ENCODE data around the gene NFIA. TPM values are rescaled to one million over a fixed set of nuclear protein-coding genes. Genes with fewer than 3 reads are reported as not detected.

The NFIA gene
- total RNA-seq: 10 to 100 TPM; 75.3 to 81.3 TPM

DNA sequence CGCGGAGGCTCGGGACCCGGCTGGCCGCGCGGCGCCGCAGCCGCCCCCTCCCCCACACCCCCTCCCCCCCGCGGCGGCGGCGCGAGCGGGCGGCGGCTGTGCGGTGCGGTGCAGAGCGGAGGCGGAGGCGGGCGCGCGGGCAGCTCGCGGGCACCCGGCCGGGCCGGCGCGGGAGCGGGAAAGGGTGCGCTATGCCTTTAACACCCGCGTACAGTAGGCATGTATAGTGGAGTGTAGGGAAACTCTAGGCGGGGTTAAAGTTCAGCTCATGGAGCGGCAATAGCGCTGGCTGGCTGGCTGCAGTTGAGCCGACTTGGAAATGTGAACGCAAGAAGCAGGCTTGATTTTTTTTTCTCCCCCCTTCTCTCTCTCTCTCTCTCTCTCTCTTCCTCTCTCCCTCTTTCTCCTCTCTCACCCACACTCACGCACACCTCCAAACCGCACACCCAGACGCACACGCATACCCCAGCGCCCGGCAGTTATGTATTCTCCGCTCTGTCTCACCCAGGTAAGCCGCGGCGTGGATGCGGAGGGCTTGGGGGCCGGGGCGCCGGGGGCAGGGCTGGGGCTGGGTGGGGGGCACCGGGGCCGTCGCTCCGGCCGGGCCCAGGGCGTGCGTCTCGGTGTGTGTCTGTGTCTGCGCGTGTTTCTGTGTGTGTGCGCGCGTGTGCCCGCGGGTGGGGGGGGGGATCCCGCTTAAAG, at the start of gene NFIA:
TSS of gene NFIA (plus strand) at position 251 of the 702 bp plus-strand sequence.
- Histone ChIP-seq H3K4me3 (peak within 1 kb of the TSS; percentile 92 to 95), H3K4me1 (peaks cover 0 to 57% of the 10 kb centered on the region in 2 donors), H3K27ac (peak within 1 kb of the TSS; percentile 98), H3K9me3 (no peaks in the 10 kb centered on the region), H3K27me3 (no peaks in the 10 kb centered on the region), H3K36me3 (no peaks in the 10 kb centered on the region)
- DNase-seq (ENCODE audit: low spot score): no peak
- TF ChIP-seq, protein P1, sequence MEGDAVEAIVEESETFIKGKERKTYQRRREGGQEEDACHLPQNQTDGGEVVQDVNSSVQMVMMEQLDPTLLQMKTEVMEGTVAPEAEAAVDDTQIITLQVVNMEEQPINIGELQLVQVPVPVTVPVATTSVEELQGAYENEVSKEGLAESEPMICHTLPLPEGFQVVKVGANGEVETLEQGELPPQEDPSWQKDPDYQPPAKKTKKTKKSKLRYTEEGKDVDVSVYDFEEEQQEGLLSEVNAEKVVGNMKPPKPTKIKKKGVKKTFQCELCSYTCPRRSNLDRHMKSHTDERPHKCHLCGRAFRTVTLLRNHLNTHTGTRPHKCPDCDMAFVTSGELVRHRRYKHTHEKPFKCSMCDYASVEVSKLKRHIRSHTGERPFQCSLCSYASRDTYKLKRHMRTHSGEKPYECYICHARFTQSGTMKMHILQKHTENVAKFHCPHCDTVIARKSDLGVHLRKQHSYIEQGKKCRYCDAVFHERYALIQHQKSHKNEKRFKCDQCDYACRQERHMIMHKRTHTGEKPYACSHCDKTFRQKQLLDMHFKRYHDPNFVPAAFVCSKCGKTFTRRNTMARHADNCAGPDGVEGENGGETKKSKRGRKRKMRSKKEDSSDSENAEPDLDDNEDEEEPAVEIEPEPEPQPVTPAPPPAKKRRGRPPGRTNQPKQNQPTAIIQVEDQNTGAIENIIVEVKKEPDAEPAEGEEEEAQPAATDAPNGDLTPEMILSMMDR (IDR thresholded peaks at IDR 0.05): no peak

DNA sequence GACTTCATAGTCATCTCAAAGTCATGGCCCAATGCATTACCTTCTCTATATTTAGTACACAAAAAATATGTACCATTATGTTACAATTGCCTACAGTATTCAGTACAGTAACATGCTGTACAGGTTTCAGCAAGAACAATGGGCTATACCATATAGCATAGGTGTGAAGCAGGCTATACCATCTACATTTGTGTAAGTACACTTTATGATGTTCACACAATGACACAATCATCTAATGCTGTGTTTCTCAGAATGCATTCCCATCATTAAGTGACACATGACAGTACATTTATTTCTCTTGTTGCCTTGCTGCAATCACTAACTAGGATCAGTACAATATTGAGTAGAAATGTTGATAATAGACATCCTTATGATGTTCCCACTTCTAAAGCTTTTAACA, 46.5 kb upstream of the NFIA start:
- Histone ChIP-seq H3K9me3 (peaks cover 0 to 4% of the 10 kb centered on the region in 2 donors), H3K4me1 (no peaks in the 10 kb centered on the region), H3K4me3 (no peak overlapping the region), H3K27me3 (no peaks in the 10 kb centered on the region), H3K27ac (no peak overlapping the region), H3K36me3 (no peaks in the 10 kb centered on the region)
- TF ChIP-seq, protein P1 (IDR thresholded peaks at IDR 0.05): no peak
- no peak for DNase-seq (ENCODE audit: low spot score)

DNA sequence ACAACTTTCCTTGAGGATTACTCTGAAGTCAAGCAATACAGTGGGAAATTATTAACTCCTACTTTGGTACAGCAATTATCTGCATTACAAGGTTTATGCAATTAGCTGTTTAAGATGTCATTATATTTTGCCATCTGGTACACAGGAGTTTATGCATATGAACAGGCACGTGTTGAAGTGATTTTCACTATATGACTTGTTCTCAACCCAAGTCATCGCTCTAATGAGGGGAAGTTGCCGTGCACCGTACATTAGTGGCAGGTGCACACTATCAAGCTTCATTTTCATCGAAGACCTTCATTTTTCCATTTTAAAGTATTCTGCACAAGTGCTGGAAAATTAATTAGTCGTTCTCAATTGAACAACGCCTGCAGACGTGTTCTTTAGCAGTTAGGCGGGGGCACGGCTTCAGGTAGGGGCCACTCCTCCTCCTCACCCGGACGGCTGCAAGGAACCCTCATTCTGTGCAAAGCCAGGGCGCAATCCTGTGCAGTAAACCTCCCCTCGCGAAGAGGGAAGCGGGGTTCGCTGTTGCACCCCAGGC, 39.8 kb upstream of the NFIA start:
- peak overlapping the region; percentile 63 to 78 for H3K27ac ChIP-seq

DNA sequence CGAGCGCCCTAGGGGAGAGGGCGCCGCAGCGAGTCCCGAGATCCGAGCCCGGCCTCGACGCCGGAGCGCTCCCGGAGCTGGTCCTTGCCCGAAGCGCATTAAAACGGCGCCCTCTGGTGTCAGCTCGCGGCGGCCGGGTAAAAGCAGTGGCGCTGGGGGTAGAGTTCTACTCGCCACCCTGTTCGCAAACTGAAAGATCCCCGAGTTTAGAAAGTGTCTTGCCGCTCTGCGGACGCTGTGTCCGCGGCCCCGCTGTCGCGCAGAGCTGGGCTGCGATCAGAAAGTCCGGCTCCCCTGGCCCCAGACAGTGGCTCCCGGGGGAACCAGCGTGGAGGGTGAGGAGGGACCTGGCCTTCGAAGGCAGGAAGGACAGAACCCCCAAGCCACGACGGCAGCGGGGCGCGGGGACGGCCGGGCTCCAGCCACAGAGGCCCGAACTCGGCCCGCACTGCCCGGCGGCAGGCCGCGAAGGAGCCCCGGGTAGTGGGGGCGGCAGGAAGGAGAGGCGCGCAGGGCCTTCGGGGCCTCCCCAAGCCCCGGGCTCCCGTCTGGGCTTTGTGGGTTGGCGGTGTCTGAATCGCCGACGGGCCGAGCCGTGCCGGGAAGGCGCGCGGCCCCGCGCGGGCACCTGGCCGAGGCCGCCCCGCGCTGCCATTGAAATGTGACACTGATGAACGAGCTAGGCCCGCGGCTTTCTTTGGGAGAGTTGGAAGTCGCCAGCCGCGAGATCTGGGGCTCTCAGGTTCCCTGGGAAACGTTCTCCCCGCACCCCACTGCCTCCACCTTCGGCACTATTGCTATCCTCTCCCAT, 39.1 kb upstream of the NFIA start:
- DNase-seq (ENCODE audit: low spot score): peak; percentile 91
- Histone ChIP-seq H3K9me3 (no peaks in the 10 kb centered on the region), H3K27me3 (no peaks in the 10 kb centered on the region), H3K27ac (peak overlapping the region; percentile 63 to 78), H3K4me3 (peak overlapping the region; percentile 36 to 64), H3K36me3 (no peaks in the 10 kb centered on the region), H3K4me1 (peaks cover 0 to 6% of the 10 kb centered on the region in 2 donors)
- TF ChIP-seq, protein P1 (IDR thresholded peaks at IDR 0.05): peak; percentile 94 to 98

More for the DNA sequence above, 39.8 kb upstream of the NFIA start:
- no peaks in the 10 kb centered on the region for H3K36me3 ChIP-seq
- no peak for DNase-seq (ENCODE audit: low spot score)
- TF ChIP-seq, protein P1 (IDR thresholded peaks at IDR 0.05): no peak
- peaks cover 0 to 6% of the 10 kb centered on the region in 2 donors for H3K4me1 ChIP-seq
- H3K4me3 ChIP-seq: peak overlapping the region; percentile 36 to 64
- no peaks in the 10 kb centered on the region for H3K27me3 ChIP-seq
- no peaks in the 10 kb centered on the region for H3K9me3 ChIP-seq

DNA sequence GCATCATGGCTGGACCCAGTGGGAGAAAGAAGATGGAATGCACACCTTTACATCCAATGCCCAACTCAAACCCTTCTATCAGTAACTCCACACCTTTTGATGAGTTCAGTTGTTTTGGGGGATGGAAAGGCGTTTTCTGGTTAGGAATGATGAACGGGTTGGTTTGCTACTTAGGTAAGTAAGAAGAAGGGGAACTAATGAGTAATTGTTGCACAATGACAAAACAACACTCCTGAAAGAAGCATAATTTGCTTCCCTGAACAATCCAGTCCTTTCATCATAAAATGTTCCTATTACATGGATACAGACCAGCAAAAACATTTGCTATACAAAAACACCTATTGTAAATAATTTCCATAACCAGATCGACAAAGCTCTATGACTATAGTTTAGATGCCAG, 35.9 kb upstream of the NFIA start:
- Histone ChIP-seq H3K36me3 (no peaks in the 10 kb centered on the region), H3K27ac (no peak overlapping the region), H3K4me1 (peaks cover 0 to 16% of the 10 kb centered on the region in 2 donors), H3K27me3 (no peaks in the 10 kb centered on the region), H3K4me3 (no peak overlapping the region), H3K9me3 (no peaks in the 10 kb centered on the region)
- TF ChIP-seq, protein P1 (IDR thresholded peaks at IDR 0.05): no peak
- DNase-seq (ENCODE audit: low spot score): no peak
